GM19240 (cell line): Measurements from ENCODE around the gene LGI1.

Source experiments
- DNase-seq: peaks from one replicate; pipeline ENCODE4 v3.0.0; 2011; ENCODE audit warnings: low spot score; ENCODE audit not compliant: insufficient read length

LGI1 gene

DNA sequence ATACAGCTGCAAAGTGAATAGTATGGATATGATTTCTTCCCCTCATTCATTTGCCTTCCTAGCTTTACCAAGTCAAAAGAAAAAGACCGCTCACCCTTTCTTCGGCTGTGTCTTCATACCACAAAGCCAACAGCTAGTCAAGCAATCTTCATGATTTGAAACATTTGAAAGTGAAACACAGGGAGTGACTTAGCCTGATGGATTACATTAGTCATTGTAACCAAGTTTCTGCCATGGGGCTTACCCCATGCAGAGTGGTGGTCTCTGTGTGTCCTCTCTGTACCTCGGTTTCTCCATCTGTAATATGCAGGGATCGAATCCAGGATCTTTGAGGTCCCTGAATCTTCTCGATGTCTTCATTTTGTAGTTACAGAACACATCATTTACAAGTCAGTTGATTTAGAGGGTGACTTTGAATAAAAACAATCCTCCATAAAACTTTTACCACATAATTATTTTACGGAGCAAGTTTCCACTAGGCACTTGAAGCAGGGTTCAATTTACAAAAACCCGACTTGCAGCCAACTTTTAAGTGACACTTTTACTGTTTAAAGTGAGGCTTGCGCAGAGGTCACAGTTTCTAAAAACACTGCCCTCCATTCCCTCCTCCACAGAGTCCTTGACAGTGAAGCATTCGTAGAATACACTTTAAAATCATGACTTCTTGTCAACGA is 2.2 kb upstream of the LGI1 start:
- no peak for DNase-seq

GRCh38 chr10:93756118-93756517 is 1.6 kb upstream of the LGI1 start:
- no peak for DNase-seq

GRCh38 chr10:93757136-93757535 is 600 bp upstream of the LGI1 start:
- no peak for DNase-seq

- no peak for DNase-seq
These were observed 761 bp downstream of the LGI1 start for GRCh38 chr10:93758508-93758885.

DNA sequence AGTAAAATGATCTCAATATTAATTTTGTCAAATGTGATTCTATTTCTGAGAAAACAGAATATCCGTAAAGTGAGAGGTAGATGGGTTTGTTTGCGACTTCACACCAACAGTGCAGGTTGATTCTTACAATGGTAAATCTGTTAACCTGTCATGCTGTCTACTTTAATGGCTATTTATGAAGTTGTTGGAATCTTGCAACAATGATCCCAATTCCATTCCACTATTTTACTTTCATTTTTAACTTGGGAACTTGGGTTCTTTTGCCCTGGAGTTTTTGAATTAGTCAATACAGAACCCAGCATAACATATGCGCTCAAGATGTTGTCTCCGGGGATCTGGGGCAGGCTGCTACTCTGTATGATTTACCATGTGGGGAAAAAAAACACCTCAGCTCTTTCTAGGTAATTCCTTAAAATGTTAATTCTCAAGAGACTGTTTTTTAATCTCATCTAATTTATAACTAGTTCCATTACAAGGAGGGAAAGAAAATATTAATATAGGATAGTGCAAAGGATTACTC is 1.2 kb downstream of the LGI1 start:
- no peak for DNase-seq

DNA sequence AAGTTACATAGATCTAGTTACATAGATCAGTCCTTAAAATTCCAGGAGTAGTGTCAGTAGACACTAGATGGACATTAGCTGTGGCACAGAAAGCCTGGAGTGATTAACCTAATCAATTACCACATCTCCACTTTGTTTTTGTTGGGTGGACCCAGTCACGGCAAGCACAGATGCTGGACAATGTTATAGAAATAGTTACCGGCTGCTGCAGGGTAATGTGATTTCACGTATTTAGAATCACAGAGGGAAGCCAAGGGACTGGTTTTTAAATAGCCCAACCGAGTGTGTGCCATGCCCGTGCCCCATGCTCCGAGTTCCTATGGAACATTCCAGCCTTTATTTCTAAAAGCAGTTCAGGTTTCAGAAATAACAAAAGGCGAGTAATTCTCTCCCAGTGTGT is 2.8 kb downstream of the LGI1 start:
- no peak for DNase-seq

DNA sequence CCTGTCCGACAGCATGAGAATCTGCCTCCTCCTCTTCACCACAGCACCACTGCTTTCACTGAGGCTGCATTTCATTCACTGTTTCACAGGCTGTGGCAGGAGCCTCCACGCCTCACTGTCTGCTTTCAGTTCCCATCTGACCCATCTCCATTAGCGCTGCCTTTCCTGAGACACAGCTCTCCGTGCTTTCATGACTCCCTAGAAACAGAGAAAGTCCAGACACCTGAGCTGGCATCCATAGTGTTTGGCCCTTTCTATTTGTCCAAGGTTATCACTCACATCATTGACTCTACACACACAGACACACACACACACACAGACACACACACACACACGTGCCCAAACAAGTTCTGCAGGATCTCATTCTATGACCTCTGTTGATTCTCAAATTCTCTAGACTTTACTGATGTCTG is 5.2 kb downstream of the LGI1 start:
- DNase-seq = peak; percentile 18

DNA sequence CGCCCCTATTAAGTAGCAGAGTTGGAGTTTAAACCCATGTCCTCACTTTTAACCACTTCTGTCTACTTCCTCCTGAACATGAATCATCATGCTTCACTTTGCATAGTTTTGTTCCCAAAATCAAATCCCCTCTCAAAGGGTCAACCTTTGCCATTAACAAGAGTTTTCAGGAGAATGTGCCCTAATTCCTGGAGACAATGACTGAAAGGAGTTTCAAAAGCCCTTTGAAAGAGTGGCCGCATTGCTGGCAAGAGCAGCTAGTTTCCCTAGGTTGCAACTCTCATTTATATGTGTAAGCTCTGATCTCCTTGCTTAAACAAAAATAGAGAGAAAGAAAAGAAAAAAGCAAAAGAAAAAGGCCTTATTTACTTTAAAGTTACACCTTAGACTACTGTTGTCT is 9.2 kb downstream of the LGI1 start:
- no peak for DNase-seq

DNA sequence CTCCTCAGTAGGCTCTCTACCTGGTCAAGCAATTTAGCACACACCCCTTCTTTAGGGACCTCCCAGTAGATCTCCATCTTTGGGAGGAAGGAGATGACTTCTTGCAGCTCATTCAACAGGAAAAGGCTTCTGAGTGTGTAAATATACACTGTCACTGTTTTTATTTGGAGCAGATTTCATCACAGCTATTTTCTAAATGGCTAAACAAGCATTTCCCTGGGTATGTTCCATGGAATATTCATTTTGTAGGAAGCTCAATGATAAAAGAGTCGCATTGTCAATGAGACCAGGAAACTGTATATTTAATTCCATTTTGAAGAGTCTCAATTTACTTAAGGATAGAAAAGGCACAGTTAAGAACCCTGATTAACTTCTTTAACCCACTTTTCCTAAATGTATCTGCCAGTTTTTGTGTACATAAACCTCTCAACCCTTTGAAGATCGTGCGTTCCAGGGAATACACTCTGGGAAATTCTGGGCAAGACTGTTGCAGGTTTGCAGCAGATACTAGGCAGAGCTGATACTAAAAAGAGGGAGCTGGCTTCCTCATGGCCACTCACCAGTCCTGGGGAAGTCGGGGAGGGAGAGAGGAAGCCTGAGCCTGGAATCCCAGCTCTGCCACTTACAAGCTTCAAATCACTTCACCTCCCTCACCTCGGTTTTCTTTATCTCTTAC is 10.1 kb downstream of the LGI1 start:
- DNase-seq = no peak

DNA sequence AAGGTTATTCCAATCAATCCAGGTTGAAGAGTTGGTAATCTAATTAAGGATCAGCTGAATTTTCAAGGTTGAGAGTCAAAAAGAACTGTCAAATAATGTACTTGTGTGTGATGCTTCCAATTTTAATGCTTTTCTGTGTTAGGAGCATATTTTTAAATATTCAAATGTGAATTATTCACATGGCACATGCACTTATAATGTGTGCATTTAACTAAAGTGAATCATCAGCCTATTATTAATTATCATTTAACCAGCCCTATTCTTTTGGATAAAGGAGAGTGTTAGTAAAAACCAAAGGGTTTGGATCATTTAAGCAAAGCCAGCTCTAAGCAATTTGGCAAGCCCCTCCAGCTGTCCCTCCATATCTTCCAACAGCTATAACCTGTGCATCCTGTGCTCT is 11.2 kb downstream of the LGI1 start:
- DNase-seq = no peak

DNA sequence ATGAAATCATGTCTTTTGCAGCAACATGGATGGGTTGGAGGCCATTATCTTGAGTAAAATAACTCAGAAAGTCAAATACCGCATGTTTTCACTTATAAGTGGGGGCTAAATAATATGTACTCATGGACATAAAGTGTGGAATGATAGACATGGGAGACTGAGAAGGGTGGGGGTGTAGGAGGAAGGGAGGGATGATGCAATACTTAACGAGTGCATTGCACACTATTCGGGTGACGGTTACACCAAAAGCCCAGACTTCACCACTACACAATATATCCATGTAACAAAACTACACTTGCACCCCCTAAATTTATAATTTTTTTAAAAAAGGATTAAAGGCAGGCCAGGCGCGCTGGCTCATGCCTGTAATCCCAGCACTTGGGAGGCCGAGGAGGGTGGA is 13.6 kb downstream of the LGI1 start:
- DNase-seq = no peak

DNA sequence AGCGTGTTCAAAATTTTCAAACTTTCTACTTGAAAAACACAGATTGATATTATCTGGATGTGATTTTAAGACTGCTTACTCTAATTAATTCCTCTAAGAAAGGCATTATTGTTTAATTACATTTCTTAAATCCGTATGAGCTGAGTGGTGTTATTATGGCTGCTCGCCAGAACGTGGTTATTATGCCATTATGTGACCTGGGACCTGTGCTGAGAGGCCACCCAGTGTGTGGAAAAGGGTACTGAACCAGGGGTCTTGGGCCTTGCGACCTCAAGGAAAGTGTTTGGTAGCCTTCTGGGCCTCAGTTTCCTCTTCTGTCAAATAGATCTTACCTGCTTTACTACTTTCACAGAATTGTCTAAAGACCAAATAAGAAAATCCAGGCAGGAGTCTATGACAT is 15.4 kb downstream of the LGI1 start:
- DNase-seq = no peak

DNA sequence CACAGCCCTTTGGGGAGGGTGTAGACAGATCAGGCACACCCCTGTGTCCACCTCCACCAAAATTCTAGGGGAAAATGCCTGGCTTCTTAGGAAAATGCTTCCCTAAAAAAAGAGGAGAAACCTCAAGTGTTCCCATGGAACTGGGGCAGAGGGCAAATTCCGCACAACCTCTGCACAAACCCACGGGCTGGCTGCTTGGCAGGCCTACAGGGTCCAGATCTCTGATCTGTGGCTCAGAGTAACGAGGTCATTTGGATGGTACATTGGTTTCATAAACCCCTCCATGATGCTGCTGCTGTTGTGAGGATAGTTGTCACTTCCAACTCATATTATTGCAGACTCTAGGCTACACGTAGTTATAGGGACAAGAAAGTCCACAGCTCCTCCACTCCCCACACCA is 16.0 kb downstream of the LGI1 start:
- DNase-seq = no peak

GRCh38 chr10:93775356-93775755 is 17.6 kb downstream of the LGI1 start:
- no peak for DNase-seq

GRCh38 chr10:93777092-93777491 is 19.4 kb downstream of the LGI1 start:
- DNase-seq = no peak

- no peak for DNase-seq
These were observed 26.3 kb downstream of the LGI1 start for GRCh38 chr10:93784059-93784458.

DNA sequence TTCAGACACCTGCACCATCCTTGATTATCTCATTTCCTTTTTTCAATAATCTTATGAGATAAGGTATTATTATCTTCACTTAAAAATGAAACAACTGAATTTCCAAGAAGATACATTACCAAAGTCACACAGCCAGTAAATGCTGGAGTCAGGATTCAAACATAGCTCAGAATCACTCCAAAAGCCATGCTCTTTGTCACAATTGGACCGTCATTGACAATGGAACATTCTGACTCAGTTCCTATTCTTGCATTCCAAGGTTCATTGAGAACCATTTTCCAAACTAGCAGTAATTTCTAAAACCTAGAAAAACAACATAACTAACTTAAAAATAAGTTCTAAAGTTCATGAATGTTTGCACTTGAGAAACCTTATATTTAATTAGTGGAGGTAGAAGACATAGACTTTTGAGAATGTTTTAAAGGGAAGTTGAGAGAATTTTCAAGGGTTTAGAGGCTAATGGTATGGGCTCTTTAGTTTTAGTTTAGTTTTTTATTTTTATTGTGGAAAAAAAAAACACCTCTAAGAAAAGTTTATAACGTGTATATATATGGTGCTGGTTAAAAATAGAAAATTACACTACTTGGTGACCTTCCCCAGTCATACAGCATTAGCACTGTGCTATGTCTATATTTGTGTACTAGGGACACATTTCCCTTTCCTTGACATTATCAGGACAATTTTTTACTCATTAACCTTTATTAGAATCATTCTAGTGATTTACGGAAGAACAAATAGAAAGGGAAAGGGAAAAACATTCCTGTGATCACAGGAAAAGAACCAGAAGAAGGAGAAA is 30.9 kb downstream of the LGI1 start:
- no peak for DNase-seq

- DNase-seq = no peak
These were observed 32.7 kb downstream of the LGI1 start for GRCh38 chr10:93790439-93790838.

GRCh38 chr10:93796167-93796566 is 38.4 kb downstream of the LGI1 start:
- no peak for DNase-seq

DNA sequence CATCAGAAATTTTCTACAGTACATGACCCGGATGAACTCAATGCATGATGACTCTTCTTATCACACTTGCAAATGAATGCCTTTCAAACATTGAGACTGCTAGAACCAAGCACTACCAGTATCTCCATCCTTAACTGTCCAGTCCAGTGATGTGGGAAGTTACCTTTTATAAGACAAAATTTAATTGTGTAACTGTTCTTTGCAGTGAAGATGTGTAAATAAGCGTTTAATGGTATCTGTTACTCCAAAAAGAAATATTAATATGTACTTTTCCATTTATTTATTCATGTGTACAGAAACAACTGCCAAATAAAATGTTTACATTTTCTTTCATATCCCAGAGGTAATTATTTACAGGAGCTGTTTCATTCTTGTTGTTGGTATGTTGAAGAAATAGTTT is 40.1 kb downstream of the LGI1 start:
- DNase-seq = no peak

DNA sequence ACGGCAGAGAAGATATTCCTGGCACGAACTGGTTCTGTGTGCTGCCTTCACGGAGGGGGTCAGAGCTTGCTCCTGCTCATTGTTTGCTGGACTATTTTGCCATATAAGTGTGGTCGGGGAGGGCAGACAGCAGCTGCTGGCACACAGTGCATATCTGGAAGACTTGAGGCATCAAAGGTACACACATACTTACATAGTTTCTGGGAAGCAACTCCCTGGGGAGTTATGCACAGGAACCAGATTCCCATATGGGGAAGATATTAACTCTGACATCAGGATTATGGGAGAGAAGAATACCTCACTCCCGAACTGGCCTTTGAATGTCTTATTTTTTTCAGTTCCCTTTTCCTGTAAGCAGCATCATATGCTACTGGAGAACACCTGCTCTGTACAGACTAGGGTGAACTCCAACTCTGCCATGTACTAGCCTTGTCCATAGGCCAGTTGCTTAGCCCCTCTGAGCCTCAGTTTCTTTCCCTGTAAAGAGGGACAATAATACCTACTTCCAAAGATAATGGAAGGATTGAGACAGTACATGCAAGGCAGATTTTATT is 41.5 kb downstream of the LGI1 start:
- DNase-seq = no peak

GRCh38 chr10:93804200-93804599 is 46.5 kb downstream of the LGI1 start:
- DNase-seq = no peak
